ENCODE results near the gene TTC38.

TTC38 gene

DNA sequence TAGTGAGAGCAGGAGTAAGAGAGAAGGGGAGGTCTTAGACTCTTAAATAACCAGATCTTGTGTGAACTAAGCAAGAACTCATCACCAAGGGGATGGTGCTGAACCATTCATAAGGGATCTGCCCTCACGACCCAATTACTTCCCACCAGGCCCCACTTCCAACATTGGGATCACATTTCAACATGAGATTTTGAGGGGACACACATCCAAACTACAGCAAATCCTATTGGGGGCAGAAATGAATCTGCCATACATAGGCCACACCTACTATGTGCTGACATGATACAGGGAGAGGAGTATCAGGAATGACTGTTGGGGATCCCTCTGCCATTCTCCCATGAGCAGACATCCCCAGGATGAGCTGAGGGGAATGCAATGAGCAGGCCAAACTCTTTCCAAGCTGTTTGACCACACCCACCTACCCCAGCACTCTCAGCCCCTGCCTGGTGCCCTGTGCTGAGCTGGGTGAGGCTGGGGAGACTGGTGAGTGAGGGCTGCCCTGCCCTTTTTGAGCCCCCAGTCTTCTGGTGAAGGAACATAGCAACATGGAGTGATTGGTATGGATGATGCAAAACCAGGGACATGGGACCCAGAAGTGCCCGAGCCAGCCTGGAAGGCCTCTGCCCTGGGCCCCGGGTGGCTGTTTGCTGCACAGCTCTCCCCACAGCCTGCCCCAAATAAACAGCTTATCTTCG, 27.6 kb downstream of the TTC38 start:
- peak overlapping the region; percentile 96 for H3K4me2 ChIP-seq (ENCODE audit: low read length)
- H4K20me1 ChIP-seq (ENCODE audit: insufficient read depth, low read length): no peaks in the 10 kb centered on the region
- H3K27ac ChIP-seq (ENCODE audit: low read length): peak overlapping the region; percentile 72
- peaks cover 20% of the 10 kb centered on the region for H3K36me3 ChIP-seq (replicated peaks; ENCODE audit: low read depth, low read length)
- peak overlapping the region; percentile 95 for H3K4me3 ChIP-seq (ENCODE audit: low read length)
- peak overlapping the region; percentile 85 for H3K9ac ChIP-seq (ENCODE audit: low read length)
- H3K4me1 ChIP-seq (ENCODE audit: low read length): peaks cover 16% of the 10 kb centered on the region
- H3K9me3 ChIP-seq (ENCODE audit: insufficient read depth, low read length): no peaks in the 10 kb centered on the region
- H2AFZ ChIP-seq (ENCODE audit: low read depth, low read length): peak overlapping the region; percentile 28; the same call in 1 of the 2 replicates
- TF ChIP-seq, protein P1, sequence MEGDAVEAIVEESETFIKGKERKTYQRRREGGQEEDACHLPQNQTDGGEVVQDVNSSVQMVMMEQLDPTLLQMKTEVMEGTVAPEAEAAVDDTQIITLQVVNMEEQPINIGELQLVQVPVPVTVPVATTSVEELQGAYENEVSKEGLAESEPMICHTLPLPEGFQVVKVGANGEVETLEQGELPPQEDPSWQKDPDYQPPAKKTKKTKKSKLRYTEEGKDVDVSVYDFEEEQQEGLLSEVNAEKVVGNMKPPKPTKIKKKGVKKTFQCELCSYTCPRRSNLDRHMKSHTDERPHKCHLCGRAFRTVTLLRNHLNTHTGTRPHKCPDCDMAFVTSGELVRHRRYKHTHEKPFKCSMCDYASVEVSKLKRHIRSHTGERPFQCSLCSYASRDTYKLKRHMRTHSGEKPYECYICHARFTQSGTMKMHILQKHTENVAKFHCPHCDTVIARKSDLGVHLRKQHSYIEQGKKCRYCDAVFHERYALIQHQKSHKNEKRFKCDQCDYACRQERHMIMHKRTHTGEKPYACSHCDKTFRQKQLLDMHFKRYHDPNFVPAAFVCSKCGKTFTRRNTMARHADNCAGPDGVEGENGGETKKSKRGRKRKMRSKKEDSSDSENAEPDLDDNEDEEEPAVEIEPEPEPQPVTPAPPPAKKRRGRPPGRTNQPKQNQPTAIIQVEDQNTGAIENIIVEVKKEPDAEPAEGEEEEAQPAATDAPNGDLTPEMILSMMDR (IDR thresholded peaks at IDR 0.05; ENCODE audit: low read depth, low read length): no peak
- TF ChIP-seq EZH2phosphoT487 (IDR thresholded peaks at IDR 0.05; ENCODE audit: low read depth): no peak
- no peaks in the 10 kb centered on the region for H3K27me3 ChIP-seq (ENCODE audit: low read depth, low read length)
- H3K79me2 ChIP-seq (ENCODE audit: low read length): peaks cover 37% of the 10 kb centered on the region

- peak within 1 kb of the TSS; percentile 96 for H3K4me2 ChIP-seq (ENCODE audit: low read length)
- no peaks in the 10 kb centered on the region for H4K20me1 ChIP-seq (ENCODE audit: insufficient read depth, low read length)
- peaks cover 16% of the 10 kb centered on the region for H3K4me1 ChIP-seq (ENCODE audit: low read length)
- peaks cover 28% of the 10 kb centered on the region for H3K36me3 ChIP-seq (replicated peaks; ENCODE audit: low read depth, low read length)
- peak within 1 kb of the TSS; percentile 72 for H3K27ac ChIP-seq (ENCODE audit: low read length)
- H3K27me3 ChIP-seq (ENCODE audit: low read depth, low read length): no peaks in the 10 kb centered on the region
- H3K79me2 ChIP-seq (ENCODE audit: low read length): peaks cover 45% of the 10 kb centered on the region
- TF ChIP-seq EZH2phosphoT487 (IDR thresholded peaks at IDR 0.05; ENCODE audit: low read depth): no peak
- TF ChIP-seq, protein P1 (IDR thresholded peaks at IDR 0.05; ENCODE audit: low read depth, low read length): peak; percentile 53
- peak within 1 kb of the TSS; percentile 28; the same call in 1 of the 2 replicates for H2AFZ ChIP-seq (ENCODE audit: low read depth, low read length)
- H3K9ac ChIP-seq (ENCODE audit: low read length): peak within 1 kb of the TSS; percentile 85
- H3K4me3 ChIP-seq (ENCODE audit: low read length): peak within 1 kb of the TSS; percentile 95
- H3K9me3 ChIP-seq (ENCODE audit: insufficient read depth, low read length): no peaks in the 10 kb centered on the region
Observed at GRCh38 chr22:46296257-46297150, 28.7 kb downstream of the TTC38 start, which contains the start of gene GTSE1. Gene GTSE1, plus strand, starts transcription at chr22:46296870. Its CDS starts 531 bp downstream, at chr22:46297401.

DNA sequence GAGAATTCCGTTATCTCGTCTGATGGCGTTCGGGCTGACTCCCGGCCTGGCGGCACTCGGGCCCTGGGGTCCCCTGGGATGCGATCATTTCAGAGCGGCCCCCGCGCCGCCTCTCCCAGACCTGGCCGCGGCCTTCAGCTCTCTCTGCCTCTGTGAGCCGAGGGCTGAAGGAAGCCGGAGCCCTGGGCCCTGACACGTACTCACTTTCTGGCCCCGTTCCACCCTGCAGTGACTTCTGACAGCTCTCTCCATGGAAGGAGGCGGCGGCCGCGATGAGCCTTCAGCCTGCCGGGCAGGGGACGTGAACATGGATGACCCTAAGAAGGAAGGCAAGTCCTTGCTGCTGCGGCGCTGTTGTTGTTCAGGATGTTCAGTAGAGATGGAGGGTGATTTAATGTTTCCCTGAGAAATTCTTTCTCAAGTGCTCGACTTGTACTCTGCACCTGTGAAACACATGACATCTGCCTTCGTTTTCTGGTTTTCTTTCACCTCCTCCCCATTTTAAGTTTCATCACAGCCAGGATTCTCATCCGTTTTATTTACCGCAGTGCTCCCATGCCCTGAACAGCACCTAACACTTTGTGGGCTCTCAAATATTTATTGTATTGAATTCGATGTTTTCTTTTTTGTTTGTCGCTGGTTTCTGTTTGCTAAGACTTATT, 29.5 kb downstream of the TTC38 start:
- peaks cover 47% of the 10 kb centered on the region for H3K79me2 ChIP-seq (ENCODE audit: low read length)
- H3K4me1 ChIP-seq (ENCODE audit: low read length): peaks cover 16% of the 10 kb centered on the region
- no peaks in the 10 kb centered on the region for H3K9me3 ChIP-seq (ENCODE audit: insufficient read depth, low read length)
- peak overlapping the region; percentile 84 for H3K9ac ChIP-seq (ENCODE audit: low read length)
- H3K27me3 ChIP-seq (ENCODE audit: low read depth, low read length): no peaks in the 10 kb centered on the region
- TF ChIP-seq, protein P1 (IDR thresholded peaks at IDR 0.05; ENCODE audit: low read depth, low read length): no peak
- TF ChIP-seq EZH2phosphoT487 (IDR thresholded peaks at IDR 0.05; ENCODE audit: low read depth): no peak
- peaks cover 27% of the 10 kb centered on the region for H3K36me3 ChIP-seq (replicated peaks; ENCODE audit: low read depth, low read length)
- H3K4me2 ChIP-seq (ENCODE audit: low read length): peak overlapping the region; percentile 93
- H2AFZ ChIP-seq (ENCODE audit: low read depth, low read length): 0 out of 2 replicates have a peak overlapping the region, but pooled peaks have one; percentile 26
- peak overlapping the region; percentile 50 for H3K27ac ChIP-seq (ENCODE audit: low read length)
- peak overlapping the region; percentile 95 for H3K4me3 ChIP-seq (ENCODE audit: low read length)
- H4K20me1 ChIP-seq (ENCODE audit: insufficient read depth, low read length): no peaks in the 10 kb centered on the region

All from OCI-LY3 (cell line).